NT2/D1 (cell line): ENCODE results near the gene GIPC1.

Experiments used
- SUZ12 ChIP-seq: IDR thresholded peaks from 2 replicates; pipeline ENCODE4 v1.6.1; 2011; ENCODE audit not compliant: insufficient read length, insufficient read depth; ENCODE audit errors: extremely low read depth
- YY1 ChIP-seq: IDR thresholded peaks from 2 replicates; pipeline ENCODE4 v1.6.1; 2011; ENCODE audit not compliant: insufficient read length, insufficient read depth
- ZNF274 ChIP-seq: IDR thresholded peaks from 2 replicates; pipeline ENCODE4 v1.6.1; 2011; ENCODE audit warnings: mild to moderate bottlenecking, low read depth, low read length

GRCh38 chr19:14443632-14444216 is 52.2 kb downstream of the GIPC1 start:
- TF ChIP-seq SUZ12 = no peak
- no peak for TF ChIP-seq YY1
- TF ChIP-seq ZNF274 = no peak
